Measurements from ENCODE around the gene TRPM3. TPM values are rescaled to one million over a fixed set of nuclear protein-coding genes. Genes with fewer than 3 reads are reported as not detected.

TRPM3 gene
- total and polyA plus RNA-seq, 12 donors, result 0.27 to 5.3 (median 1.8) TPM

- no peak for DNase-seq
- intact Hi-C loops (cut with DNase I), result no loop called here
- no peak overlapping the region for H3K4me3 ChIP-seq
- no peaks in the 10 kb centered on the region for H3K27me3 ChIP-seq
- TF ChIP-seq POLR2A (IDR thresholded peaks at IDR 0.05), result no peak
- TF ChIP-seq, protein P1, sequence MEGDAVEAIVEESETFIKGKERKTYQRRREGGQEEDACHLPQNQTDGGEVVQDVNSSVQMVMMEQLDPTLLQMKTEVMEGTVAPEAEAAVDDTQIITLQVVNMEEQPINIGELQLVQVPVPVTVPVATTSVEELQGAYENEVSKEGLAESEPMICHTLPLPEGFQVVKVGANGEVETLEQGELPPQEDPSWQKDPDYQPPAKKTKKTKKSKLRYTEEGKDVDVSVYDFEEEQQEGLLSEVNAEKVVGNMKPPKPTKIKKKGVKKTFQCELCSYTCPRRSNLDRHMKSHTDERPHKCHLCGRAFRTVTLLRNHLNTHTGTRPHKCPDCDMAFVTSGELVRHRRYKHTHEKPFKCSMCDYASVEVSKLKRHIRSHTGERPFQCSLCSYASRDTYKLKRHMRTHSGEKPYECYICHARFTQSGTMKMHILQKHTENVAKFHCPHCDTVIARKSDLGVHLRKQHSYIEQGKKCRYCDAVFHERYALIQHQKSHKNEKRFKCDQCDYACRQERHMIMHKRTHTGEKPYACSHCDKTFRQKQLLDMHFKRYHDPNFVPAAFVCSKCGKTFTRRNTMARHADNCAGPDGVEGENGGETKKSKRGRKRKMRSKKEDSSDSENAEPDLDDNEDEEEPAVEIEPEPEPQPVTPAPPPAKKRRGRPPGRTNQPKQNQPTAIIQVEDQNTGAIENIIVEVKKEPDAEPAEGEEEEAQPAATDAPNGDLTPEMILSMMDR (IDR thresholded peaks at IDR 0.05), result no peak
- H3K4me1 ChIP-seq (replicated peaks in 1 of 2), result no peaks in the 10 kb centered on the region
- H3K36me3 ChIP-seq (replicated peaks in 1 of 2), result no peaks in the 10 kb centered on the region
- no peaks in the 10 kb centered on the region for H3K9me3 ChIP-seq (replicated peaks in 1 of 3)
- H3K27ac ChIP-seq, result no peak overlapping the region
These were observed 156.6 kb downstream of the TRPM3 start for GRCh38 chr9:70964861-70965260.

DNA sequence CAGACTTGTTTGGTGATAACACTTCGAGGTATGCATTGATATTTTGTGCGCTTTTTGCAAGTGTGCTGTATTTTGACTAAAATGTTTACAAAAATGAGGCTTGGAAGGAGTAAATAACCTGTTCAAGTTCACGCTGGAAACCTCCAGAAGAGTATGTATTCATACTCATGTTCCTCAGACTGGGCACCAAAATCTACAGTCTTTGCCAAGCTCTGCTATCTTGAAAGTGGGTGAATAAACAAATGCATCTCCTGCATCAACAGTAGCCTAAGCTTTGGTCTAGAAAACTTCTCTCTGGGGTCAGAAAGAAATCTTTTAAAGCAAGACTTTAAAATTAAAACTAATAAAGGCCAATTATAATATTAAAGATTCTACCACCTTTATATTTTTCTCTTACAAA is 157.9 kb downstream of the TRPM3 start:
- no peaks in the 10 kb centered on the region for H3K4me1 ChIP-seq (replicated peaks in 1 of 2)
- no peaks in the 10 kb centered on the region for H3K27me3 ChIP-seq
- no peak for TF ChIP-seq POLR2A (IDR thresholded peaks at IDR 0.05)
- TF ChIP-seq, protein P1 (IDR thresholded peaks at IDR 0.05), result no peak
- intact Hi-C loops (cut with DNase I), result no loop called here
- H3K9me3 ChIP-seq (replicated peaks in 1 of 3), result no peaks in the 10 kb centered on the region
- no peak overlapping the region for H3K4me3 ChIP-seq
- H3K36me3 ChIP-seq (replicated peaks in 1 of 2), result no peaks in the 10 kb centered on the region
- H3K27ac ChIP-seq, result no peak overlapping the region
- 81 to 86% (median 83%) methylated on average over 3 of the region's 3 CpGs for WGBS, 4 donors
- DNase-seq, result no peak

- H3K4me1 ChIP-seq (replicated peaks in 1 of 2), result no peaks in the 10 kb centered on the region
- no peaks in the 10 kb centered on the region for H3K9me3 ChIP-seq (replicated peaks in 1 of 3)
- H3K4me3 ChIP-seq, result no peak overlapping the region
- H3K36me3 ChIP-seq (replicated peaks in 1 of 2), result no peaks in the 10 kb centered on the region
- no peak overlapping the region for H3K27ac ChIP-seq
- WGBS, 4 donors, result 77 to 85% (median 79%) methylated on average over 4 of the region's 4 CpGs
- no peaks in the 10 kb centered on the region for H3K27me3 ChIP-seq
- TF ChIP-seq, protein P1 (IDR thresholded peaks at IDR 0.05), result no peak
- no peak for TF ChIP-seq POLR2A (IDR thresholded peaks at IDR 0.05)
- intact Hi-C loops (cut with DNase I), result no loop called here
- no peak for DNase-seq
These were observed 158.5 kb downstream of the TRPM3 start for GRCh38 chr9:70962761-70963440.

DNA sequence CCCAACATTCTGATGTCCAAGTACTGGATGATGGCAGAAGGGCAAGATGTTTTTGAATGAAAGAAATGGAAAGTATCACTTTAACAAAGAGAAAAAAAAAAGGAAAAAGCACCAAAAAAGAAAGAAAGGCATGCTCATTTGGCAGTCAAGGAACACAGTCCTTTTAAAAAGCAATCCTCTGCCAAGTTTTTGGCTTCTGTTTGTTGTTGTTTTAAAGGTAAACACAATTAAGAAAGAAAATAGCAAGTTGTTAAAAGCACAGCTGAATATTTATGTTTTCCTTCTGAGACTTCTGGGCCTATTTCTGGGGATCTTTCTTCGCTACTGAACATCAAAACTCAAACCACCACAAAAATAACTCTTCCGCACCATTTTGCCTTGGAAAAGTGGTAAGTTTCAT is 162.1 kb downstream of the TRPM3 start:
- intact Hi-C loops (cut with DNase I), result no loop called here
- TF ChIP-seq POLR2A (IDR thresholded peaks at IDR 0.05), result no peak
- TF ChIP-seq, protein P1 (IDR thresholded peaks at IDR 0.05), result no peak
- no peak for DNase-seq
- Histone ChIP-seq H3K4me3 (no peak overlapping the region), H3K36me3 (replicated peaks in 1 of 2) (no peaks in the 10 kb centered on the region), H3K27me3 (no peaks in the 10 kb centered on the region), H3K4me1 (replicated peaks in 1 of 2) (no peaks in the 10 kb centered on the region), H3K27ac (no peak overlapping the region), H3K9me3 (replicated peaks in 1 of 3) (no peaks in the 10 kb centered on the region)
- 77 to 90% (median 88%) methylated on average over 2 of the region's 2 CpGs for WGBS, 4 donors

Data from adrenal gland (tissue), 12 donors.